NOMO-1 (cell line): ENCODE results near the gene KNDC1.
"Not testable (repeated sequence)": the region's sequence is repeated elsewhere in the genome, so short reads cannot be mapped to it uniquely, and the experiment has no call there.

Source experiments
- DNase-seq, 2 experiments: peaks; one replicate each; lab custom pipeline; 2025; ENCODE audit not compliant: unreplicated experiment in 2 of 2; lab: John Stamatoyannopoulos, UW

The KNDC1 gene

GRCh38 chr10:133257489-133258065, 97.6 kb downstream of the KNDC1 start:
- peak in 1 of 2 experiments; percentile 42 for DNase-seq

- DNase-seq = no peak
These were observed 98.2 kb downstream of the KNDC1 start for GRCh38 chr10:133258066-133258817.

GRCh38 chr10:133258818-133259601, 99.0 kb downstream of the KNDC1 start:
- peak; percentile 91 to 93 for DNase-seq

- DNase-seq = no peak
These were observed 99.6 kb downstream of the KNDC1 start for GRCh38 chr10:133259602-133259989.

GRCh38 chr10:133260895-133261725, 101.1 kb downstream of the KNDC1 start:
- peak; percentile 31 to 40 for DNase-seq

- DNase-seq = peak; percentile 43 to 79
These were observed 101.8 kb downstream of the KNDC1 start for GRCh38 chr10:133261726-133262325.

GRCh38 chr10:133262696-133263095, 102.7 kb downstream of the KNDC1 start:
- no peak for DNase-seq

GRCh38 chr10:133263674-133264073, 103.7 kb downstream of the KNDC1 start:
- DNase-seq = no peak

GRCh38 chr10:133264461-133264860, 104.4 kb downstream of the KNDC1 start:
- peak; percentile 30 to 34 for DNase-seq

GRCh38 chr10:133265052-133265451, 105.0 kb downstream of the KNDC1 start:
- DNase-seq = not testable (repeated sequence)

- DNase-seq = no peak
These were observed 106.2 kb downstream of the KNDC1 start for GRCh38 chr10:133266056-133266795.

- DNase-seq = no peak
These were observed 107.3 kb downstream of the KNDC1 start for GRCh38 chr10:133267293-133267692.

GRCh38 chr10:133267829-133268228, 107.8 kb downstream of the KNDC1 start:
- DNase-seq = no peak

- no peak for DNase-seq
These were observed 108.5 kb downstream of the KNDC1 start for GRCh38 chr10:133268532-133268931.

GRCh38 chr10:133269367-133269766, 109.3 kb downstream of the KNDC1 start:
- DNase-seq = no peak

GRCh38 chr10:133270204-133270603, 110.2 kb downstream of the KNDC1 start:
- DNase-seq = no peak

- no peak for DNase-seq
These were observed 110.8 kb downstream of the KNDC1 start for GRCh38 chr10:133270773-133271297.

GRCh38 chr10:133271521-133272300, 111.7 kb downstream of the KNDC1 start:
- DNase-seq = no peak
